Hair follicular keratinocyte (primary cell): Measurements from ENCODE around the gene IGFBP6. TPM values are rescaled to one million over a fixed set of nuclear protein-coding genes. Genes with fewer than 3 reads are reported as not detected.

ENCODE experiments used
- total RNA-seq: library from RNA; depleted of rRNA; stranded (reverse); fragments of >200 nt; gene quantifications from 2 replicates; pipeline ENCODE4 v1.2.3, GENCODE V29; 2015

Gene IGFBP6, protein sequence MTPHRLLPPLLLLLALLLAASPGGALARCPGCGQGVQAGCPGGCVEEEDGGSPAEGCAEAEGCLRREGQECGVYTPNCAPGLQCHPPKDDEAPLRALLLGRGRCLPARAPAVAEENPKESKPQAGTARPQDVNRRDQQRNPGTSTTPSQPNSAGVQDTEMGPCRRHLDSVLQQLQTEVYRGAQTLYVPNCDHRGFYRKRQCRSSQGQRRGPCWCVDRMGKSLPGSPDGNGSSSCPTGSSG
- total RNA-seq, result 93.5 and 128 TPM in 2 replicates

DNA sequence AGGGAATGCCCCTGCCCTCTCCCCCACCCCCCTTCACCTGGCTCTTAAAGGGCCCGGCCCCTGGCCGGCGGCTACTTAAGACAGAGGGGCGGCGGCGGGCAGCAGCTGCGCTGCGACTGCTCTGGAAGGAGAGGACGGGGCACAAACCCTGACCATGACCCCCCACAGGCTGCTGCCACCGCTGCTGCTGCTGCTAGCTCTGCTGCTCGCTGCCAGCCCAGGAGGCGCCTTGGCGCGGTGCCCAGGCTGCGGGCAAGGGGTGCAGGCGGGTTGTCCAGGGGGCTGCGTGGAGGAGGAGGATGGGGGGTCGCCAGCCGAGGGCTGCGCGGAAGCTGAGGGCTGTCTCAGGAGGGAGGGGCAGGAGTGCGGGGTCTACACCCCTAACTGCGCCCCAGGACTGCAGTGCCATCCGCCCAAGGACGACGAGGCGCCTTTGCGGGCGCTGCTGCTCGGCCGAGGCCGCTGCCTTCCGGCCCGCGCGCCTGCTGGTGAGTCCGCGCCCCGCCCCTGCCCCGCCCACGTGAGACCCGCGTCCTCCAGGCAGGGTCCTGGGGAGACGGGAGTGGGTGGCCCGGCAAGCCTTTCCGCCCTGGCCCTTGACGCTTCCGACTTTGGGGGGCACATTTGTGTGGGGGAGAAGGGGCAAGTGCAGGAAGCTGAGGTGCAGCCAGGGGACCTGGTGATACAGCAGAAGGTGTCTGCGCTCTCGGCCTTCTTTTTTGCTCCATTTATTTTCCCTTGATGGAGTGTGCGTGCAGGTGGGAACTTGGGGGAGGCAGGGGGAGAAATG lies at the start of gene IGFBP6:
Gene IGFBP6 (plus strand): TSS at position 104 of the 790 bp plus-strand sequence. CDS start 51 bp downstream, at position 155.

DNA sequence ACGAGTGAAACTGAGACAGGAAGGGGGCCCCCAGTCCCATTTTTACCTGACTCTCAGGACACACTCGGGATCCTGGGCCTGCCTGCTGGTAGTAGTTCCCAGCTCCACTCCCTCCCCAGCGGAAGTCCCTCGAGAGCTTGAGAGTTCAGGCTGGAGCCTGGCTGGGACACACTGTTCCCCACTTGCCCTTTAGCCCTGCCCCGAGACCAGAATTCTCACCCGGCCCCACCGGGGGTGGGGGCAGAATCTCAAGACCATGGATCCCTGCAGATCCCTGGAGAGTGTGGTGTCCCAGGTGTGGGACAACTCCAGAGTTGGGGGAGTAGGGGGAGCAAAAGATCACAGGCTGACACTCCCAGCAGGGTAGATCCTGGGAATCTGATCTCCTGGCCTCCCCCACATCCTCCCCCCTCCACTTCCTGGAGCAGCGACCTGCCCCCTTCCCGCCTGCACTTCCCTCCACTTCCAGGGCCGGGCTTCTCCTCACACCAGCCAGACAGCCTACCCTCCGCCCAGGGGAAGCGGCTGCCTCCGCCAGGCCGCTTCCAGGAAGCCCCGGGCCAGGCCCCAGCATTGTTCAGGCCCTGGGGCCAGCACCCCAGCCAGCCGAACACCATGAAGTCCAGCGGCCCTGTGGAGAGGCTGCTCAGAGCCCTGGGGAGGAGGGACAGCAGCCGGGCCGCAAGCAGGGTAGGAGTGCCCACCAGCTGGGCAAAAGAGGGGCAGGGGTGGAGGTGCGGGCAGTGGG lies 47.7 kb upstream of the IGFBP6 start, which contains the start of gene TNS2:
Gene TNS2 (plus strand): TSS at position 495 of the 748 bp plus-strand sequence. CDS start 121 bp downstream, at position 616.

DNA sequence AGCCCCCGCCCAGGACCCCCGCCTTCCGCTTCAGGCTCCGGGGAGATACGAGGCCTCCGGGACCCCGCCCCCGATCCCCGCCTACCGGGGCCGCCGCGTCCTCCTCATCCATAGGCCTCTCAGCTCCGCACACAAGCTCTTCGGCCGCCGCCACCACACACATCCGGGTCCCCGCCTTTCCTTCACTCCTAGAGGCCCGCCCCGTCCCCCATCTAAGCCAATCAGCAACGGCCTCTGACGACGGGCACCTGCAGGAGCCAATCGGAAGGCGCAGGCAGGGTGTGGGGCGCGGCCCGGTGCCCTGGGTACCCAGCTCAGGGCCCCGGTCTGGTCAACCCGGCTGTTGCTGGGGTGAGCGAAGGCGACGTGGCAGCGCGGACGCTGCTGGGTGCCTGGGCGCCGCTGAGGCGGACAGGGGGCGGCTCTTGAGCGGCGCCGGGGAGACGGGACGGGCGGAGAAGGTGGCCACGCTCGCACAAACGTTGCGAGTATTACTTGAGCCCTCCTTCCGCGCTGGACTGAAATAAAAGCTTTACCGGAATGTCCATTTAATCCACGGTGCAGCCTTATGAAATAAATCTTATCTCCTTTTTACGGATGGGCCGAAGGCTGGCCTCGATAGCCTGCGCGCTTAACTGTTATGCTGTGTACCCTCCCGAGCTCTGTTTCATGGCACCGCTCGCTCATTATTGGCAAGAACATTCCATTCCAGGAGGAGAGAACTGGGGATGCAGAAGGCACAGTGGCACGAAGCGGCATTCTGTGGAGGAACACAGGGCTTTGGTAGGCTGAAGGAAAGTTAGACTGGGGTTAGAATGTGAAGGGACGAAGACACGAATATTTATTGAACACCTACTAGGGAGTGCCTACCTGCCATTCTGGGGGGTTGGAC lies 18.0 kb upstream of the IGFBP6 start, which contains the start of gene SPRYD3:
Gene SPRYD3 (minus strand): TSS at position 165 of the 892 bp plus-strand sequence. CDS start 57 bp downstream, at position 108.

GRCh38 chr12:53102883-53103807 lies 5.7 kb downstream of the IGFBP6 start, which contains the start of gene SOAT2:
Gene SOAT2 (plus strand): TSS chr12:53103486. CDS start chr12:53103578, 92 bp downstream.

Other genes with a start within 250 kb of the IGFBP6 start
- gene KRT78, start 248.7 kb upstream of the IGFBP6 start, total RNA-seq, result 0.04 and 0.16 TPM in 2 replicates
- 61.1 and 107 TPM in 2 replicates for gene KRT8, start 192.6 kb upstream of the IGFBP6 start, total RNA-seq
- gene KRT18, start 148.5 kb upstream of the IGFBP6 start, total RNA-seq, result 427 and 525 TPM in 2 replicates
- gene EIF4B, start 91.2 kb upstream of the IGFBP6 start, total RNA-seq, result 424 and 580 TPM in 2 replicates
- gene TNS2, start 47.6 kb upstream of the IGFBP6 start, total RNA-seq, result 3.0 and 3.9 TPM in 2 replicates
- gene SPRYD3, start 18.3 kb upstream of the IGFBP6 start, total RNA-seq, result 40.6 and 40.7 TPM in 2 replicates
- gene SOAT2, start 5.8 kb downstream of the IGFBP6 start, total RNA-seq, result not detected in 2 replicates
- gene ZNF740, start 83.1 kb downstream of the IGFBP6 start, total RNA-seq, result 3.8 and 8.4 TPM in 2 replicates
- 1.4 and 4.5 TPM in 2 replicates for gene CSAD, start 83.3 kb downstream of the IGFBP6 start, total RNA-seq
- gene ITGB7, start 109.6 kb downstream of the IGFBP6 start, total RNA-seq, result 0.04 and 1.6 TPM in 2 replicates
- gene RARG, start 134.5 kb downstream of the IGFBP6 start, total RNA-seq, result 32.6 and 46.6 TPM in 2 replicates
- gene ESPL1, start 170.6 kb downstream of the IGFBP6 start, total RNA-seq, result 7.3 and 15.2 TPM in 2 replicates
- 366 and 370 TPM in 2 replicates for gene PFDN5, start 197.9 kb downstream of the IGFBP6 start, total RNA-seq
- gene MYG1, start 202.0 kb downstream of the IGFBP6 start, total RNA-seq, result 57.2 and 61.8 TPM in 2 replicates
- 44.7 and 75.2 TPM in 2 replicates for gene AAAS, start 223.9 kb downstream of the IGFBP6 start, total RNA-seq
- not detected in 2 replicates for gene SP7, start 238.7 kb downstream of the IGFBP6 start, total RNA-seq